RWPE2 (cell line): Measurements from ENCODE around the gene PCDHGA8.
"Not testable (repeated sequence)": the region's sequence is repeated elsewhere in the genome, so short reads cannot be mapped to it uniquely, and the experiment has no call there.

Source experiments
- ATAC-seq: fragments of 200-7000 bp; cut with Tn5 transposase; 3 replicates; pipeline ENCODE4 v1.9.1; 2021; ENCODE audit warnings: low read depth
- DNase-seq: peaks from one replicate; pipeline ENCODE4 v3.0.0-alpha.2; 2020; ENCODE audit warnings: low spot score
- H3K27ac ChIP-seq: fragments of 450-650 bp; 2 replicates; pipeline ENCODE4 v1.5.1; 2017; ENCODE audit warnings: mild to moderate bottlenecking; ENCODE audit not compliant: poor library complexity, severe bottlenecking
- H3K27me3 ChIP-seq: fragments of 250-450 bp; sonication (Bioruptor Pico); 2 replicates; pipeline ENCODE4 v1.5.1; 2021; ENCODE audit warnings: mild to moderate bottlenecking, moderate library complexity; ENCODE audit not compliant: insufficient read depth, poor library complexity, severe bottlenecking
- H3K36me3 ChIP-seq: fragments of 250-450 bp; sonication (Bioruptor Pico); 2 replicates; pipeline ENCODE4 v1.5.1; 2020; ENCODE audit warnings: low read depth, mild to moderate bottlenecking, moderate library complexity
- H3K4me1 ChIP-seq: fragments of 250-450 bp; sonication (Bioruptor Pico); 2 replicates; pipeline ENCODE4 v1.5.1; 2021; ENCODE audit warnings: mild to moderate bottlenecking, moderate library complexity; ENCODE audit not compliant: insufficient read depth, poor library complexity, severe bottlenecking
- H3K4me3 ChIP-seq: fragments of 250-450 bp; sonication (Bioruptor Pico); 2 replicates; pipeline ENCODE4 v1.5.1; 2021; ENCODE audit warnings: mild to moderate bottlenecking, moderate library complexity; ENCODE audit not compliant: severe bottlenecking
- H3K9me3 ChIP-seq: fragments of 250-450 bp; sonication (Bioruptor Pico); 2 replicates; pipeline ENCODE4 v1.5.1; 2021; ENCODE audit warnings: mild to moderate bottlenecking, moderate library complexity; ENCODE audit not compliant: severe bottlenecking
- CTCF ChIP-seq: fragments of 450-650 bp; IDR thresholded peaks from one replicate; pipeline ENCODE4 v1.5.1; 2017; ENCODE audit warnings: mild to moderate bottlenecking, moderate library complexity; ENCODE audit not compliant: poor library complexity, severe bottlenecking

PCDHGA8 gene

GRCh38 chr5:141345327-141345726 lies 47.1 kb upstream of the PCDHGA8 start:
- ATAC-seq (no peak), DNase-seq (no peak)
- Histone ChIP-seq H3K9me3 (no peaks in the 10 kb centered on the region), H3K4me3 (no peak overlapping the region), H3K27me3 (peaks cover 80% of the 10 kb centered on the region), H3K27ac (no peak overlapping the region), H3K36me3 (no peaks in the 10 kb centered on the region), H3K4me1 (no peaks in the 10 kb centered on the region)
- TF ChIP-seq CTCF: no peak

GRCh38 chr5:141346017-141346416 lies 46.4 kb upstream of the PCDHGA8 start:
- H3K4me3 ChIP-seq, H3K4me1 ChIP-seq, ATAC-seq, H3K9me3 ChIP-seq, H3K27ac ChIP-seq, H3K36me3 ChIP-seq, DNase-seq: not testable (repeated sequence)
- H3K27me3 ChIP-seq: peaks cover 81% of the 10 kb centered on the region

GRCh38 chr5:141349917-141350619 lies 42.4 kb upstream of the PCDHGA8 start, which contains the start of gene PCDHGB1:
TSS of gene PCDHGB1 (plus strand) at chr5:141350099. CDS start at chr5:141350261, 162 bp downstream.
- H3K4me1 ChIP-seq: no peaks in the 10 kb centered on the region
- no peak within 1 kb of the TSS for H3K4me3 ChIP-seq
- H3K36me3 ChIP-seq: no peaks in the 10 kb centered on the region
- H3K9me3 ChIP-seq: no peaks in the 10 kb centered on the region
- peak; percentile 49 for TF ChIP-seq CTCF
- ATAC-seq (peak; percentile 50; the same call in 2 of the 3 replicates), DNase-seq (no peak)
- H3K27me3 ChIP-seq: peaks cover 76% of the 10 kb centered on the region
- no peak within 1 kb of the TSS for H3K27ac ChIP-seq

GRCh38 chr5:141351591-141351990 lies 40.8 kb upstream of the PCDHGA8 start:
- Histone ChIP-seq H3K4me3 (no peak overlapping the region), H3K4me1 (no peaks in the 10 kb centered on the region), H3K27me3 (peaks cover 76% of the 10 kb centered on the region), H3K27ac (no peak overlapping the region), H3K9me3 (no peaks in the 10 kb centered on the region), H3K36me3 (no peaks in the 10 kb centered on the region)
- TF ChIP-seq CTCF: no peak
- ATAC-seq (no peak), DNase-seq (no peak)

- H3K9me3 ChIP-seq: no peaks in the 10 kb centered on the region
- DNase-seq: no peak
- peak; percentile 61 for TF ChIP-seq CTCF
Measured at GRCh38 chr5:141354900-141355469, 37.4 kb upstream of the PCDHGA8 start, which contains the start of gene PCDHGA4. TSS of gene PCDHGA4 (plus strand) at chr5:141355021. CDS start at chr5:141355108, 87 bp downstream.

More at GRCh38 chr5:141354900-141355469, 37.4 kb upstream of the PCDHGA8 start, which contains the start of gene PCDHGA4:
- Histone ChIP-seq H3K27ac (no peak within 1 kb of the TSS), H3K4me1 (peaks cover 3% of the 10 kb centered on the region), H3K27me3 (peaks cover 82% of the 10 kb centered on the region), H3K36me3 (no peaks in the 10 kb centered on the region), H3K4me3 (peak within 1 kb of the TSS; percentile 14)
- no peak for ATAC-seq
